ENCODE data around the gene NANOS2.
"Not testable (repeated sequence)": the region's sequence is repeated elsewhere in the genome, so short reads cannot be mapped to it uniquely, and the experiment has no call there.

The NANOS2 gene

DNA sequence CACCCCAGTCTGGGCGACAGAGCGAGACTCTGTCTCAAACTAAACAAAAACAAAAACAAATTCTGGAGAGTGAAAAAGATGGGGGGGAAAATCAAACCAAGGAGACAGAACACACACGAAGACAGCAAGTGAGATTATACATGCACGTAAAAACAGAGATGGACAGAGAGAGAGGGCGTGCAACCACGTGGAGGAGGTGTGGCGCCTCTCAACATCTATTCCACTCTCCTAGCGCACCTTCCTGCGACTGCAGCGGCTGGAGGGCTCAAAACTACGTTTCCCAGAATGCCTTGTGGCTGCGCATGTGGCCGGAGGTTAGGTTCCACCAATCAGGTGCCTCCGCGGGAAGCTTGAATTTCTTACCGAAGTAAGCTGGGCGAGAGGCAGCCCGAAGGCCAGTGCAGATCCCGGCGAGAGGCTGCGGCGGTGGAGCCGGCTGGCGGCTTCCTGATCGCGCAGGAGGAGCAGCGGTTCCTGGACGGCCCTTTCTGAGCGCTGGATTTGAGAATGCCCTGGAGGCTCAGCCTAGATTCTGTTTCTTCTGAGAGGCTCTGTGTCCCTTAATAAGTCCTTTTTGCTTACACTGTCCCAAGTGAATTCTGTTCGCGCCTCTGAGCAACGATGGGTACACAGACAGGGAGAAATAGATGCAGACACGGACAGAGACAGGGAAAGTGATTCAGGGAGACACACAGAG lies 13.1 kb upstream of the NANOS2 start:
- peak; percentile 92 for DNase-seq

DNA sequence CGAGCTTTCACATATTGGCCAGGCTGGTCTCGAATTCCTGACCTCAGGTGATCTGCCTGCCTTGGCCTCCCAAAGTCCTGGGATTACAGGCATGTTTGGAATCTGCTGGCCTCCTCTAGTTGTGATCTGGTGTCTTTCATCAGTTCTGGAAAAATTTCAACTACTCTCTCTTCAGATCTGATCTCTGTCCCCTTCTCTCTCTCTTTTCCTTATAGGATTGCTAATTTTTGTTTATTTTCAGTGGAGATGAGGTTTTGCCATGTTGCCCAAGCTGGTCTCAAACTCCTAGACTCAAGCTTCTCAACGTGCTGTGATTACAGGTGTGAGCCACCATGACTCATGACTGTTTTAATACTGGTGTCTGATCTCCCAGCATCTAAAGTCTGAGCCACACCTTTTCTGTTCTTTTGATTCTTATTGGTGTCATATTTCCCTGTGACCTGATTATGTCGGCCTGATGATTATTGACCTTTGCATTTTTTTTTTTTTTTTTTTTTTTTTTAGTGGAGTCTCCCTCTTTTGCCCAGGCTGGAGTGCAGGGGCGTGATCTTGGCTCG lies 10.4 kb upstream of the NANOS2 start:
- no peak for DNase-seq

DNA sequence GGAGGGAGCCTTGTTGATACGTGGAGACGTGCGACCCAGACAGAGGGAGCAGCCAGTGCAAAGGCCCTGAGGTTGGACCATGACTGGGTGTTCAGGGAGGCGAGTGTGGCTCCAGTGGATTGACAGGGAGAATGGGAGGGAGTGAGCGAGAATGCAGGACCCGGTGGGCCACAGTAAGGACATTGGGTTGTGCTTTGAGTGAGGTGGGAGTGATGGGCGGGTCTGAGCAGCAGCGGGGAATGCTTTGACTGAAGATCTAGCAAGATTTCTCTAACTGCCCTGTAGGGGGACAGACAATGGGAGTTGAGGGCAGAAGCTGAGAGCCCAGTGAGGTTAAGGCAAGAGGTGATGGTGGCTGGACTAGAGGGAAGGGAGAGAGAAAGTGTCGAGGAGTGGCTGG lies 7.7 kb upstream of the NANOS2 start:
- DNase-seq, result no peak

DNA sequence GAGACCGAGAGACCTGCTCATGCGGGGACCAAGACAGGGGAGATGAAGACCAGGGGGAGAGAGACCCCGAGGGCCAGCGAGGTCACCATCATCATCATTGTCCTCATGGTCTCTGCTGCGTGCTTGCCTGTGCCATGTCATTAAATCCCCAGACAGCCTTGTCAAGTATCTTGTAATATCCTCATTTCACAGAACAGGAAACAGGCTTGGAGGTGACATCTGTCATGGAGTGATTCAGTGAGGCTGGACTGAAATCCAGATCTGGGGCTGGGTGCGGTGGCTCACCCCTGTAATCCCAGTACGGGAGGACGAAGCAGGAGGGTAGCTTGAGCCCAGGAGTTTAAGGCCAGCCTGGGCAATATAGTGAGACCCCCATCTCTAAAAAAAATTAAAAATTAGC lies 5.9 kb upstream of the NANOS2 start:
- no peak for DNase-seq

DNA sequence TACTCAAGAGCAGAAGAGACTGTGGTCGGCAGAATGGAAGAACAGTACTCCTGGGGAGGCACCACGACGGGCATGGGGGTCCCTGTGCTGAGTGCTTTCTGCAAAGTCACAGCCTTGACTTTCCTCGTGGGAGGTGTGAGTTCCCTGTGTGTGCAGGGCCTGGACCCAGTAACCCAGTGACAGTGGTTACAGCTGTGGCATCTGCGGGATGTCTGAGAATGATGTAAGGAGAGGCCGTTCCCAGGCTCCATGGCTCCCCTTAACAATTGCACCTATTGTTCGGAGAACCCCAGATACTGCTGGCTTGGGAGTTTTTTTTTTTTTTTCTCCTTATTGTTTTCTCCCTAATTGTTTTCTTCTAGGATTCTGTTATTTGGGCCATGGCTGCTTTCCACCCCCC lies 5.1 kb upstream of the NANOS2 start:
- DNase-seq, result no peak

DNA sequence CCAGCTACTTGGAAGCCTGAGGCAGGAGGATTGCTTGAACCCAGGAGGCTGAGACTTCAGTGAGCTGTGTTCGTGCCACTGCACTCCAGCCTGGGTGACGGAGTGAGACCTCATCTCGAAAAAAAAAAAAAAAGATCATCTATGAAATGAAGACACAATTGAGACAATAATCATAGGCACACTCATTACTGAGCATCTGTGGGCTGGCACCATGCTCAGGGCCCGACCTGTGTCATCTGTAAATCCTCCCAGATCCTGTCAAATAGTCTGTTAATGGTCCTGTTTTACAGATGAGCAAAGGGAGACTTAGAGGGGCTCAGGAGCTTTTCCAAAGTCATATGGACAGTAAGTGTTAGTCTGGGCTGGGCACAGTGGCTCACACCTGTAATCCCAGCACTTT lies 4.1 kb upstream of the NANOS2 start:
- DNase-seq, result no peak

DNA sequence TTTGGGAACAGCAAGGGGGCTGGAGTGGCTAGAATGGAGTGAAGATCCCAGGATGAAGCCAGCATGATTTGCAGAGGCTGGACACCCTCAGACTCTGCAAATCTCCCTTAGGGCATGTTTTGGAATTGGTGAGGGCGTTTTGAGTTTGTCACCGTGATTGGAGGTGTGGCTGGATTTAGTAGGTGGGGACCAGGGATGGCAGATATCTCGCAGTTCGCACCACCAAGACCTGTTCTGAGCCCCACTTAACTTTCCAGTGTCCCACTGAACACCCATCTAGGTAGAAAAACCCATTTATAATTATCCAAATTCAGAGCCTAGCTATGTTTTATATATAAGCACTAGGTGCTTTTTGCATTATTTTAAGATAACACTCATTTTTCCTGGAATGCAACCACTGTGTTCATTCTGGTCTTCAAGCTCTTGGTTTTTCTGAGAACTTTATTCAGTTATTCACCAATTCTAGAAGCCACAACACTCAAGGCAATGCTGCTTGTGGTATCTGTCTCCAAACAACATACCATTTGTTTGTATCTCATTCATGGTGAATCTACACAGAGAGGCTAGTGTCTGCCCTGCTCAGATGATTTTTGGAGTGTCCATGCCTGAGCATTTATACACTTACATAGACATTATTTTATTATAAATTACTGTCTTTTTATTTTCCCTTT lies 3.0 kb upstream of the NANOS2 start:
- no peak for DNase-seq

DNA sequence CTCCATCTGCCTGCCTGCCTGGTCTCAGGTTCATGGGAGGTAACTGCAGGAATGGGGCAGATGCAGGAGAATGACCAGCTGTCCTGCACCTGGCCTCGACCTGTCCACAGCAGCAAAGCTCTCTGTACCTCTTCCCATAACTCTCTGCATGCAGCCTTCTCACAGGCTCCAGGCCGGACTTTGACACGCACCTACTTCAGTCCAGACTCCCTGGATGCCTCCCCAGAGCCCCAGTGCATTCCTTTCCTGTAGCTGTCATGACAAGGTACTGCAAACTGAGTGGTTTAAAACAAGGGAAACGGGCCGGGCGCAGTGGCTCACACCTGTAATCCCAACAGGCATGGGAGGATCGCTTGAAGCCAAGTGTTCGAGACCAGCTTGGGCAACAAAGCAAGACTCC lies 3.3 kb downstream of the NANOS2 start:
- no peak for DNase-seq

DNA sequence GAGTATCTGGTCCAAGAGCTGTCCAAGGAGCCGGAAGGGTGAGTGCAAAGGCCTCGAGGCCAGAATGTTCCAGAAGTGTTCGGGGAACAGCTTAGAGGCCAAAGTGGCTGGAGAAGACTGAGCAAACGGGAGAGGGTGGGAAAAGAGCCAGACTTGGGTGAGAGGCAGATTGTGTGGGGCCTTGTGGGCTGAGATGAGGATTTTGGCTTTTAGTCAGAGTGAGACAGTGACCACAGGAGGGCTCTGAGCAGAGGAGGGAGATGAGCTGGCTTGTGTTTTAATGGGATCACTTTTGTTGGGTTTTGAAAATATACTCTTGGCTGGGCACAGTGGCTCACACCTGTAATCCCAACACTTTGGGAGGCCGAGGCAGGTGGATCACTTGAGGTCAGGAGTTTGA lies 5.6 kb downstream of the NANOS2 start:
- DNase-seq, result no peak

DNA sequence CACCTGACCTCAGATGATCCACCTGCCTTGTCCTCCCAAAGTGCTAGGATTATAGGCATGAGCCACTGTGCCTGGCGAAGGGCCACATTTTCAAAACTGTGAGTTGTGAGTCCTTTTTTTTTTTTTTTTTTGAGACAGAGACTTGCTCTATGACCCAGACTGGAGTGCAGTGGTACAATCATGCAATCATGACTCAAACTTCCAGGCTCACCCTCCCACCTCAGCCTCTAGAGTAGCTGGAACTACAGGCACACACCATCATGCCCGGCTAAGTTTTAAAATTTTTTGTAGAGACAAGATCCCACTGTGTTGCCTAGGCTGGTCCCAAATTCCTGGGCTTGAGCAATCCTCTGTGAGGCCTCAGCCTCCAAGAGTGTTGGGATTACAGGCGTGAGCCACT lies 8.4 kb downstream of the NANOS2 start:
- no peak for DNase-seq

DNA sequence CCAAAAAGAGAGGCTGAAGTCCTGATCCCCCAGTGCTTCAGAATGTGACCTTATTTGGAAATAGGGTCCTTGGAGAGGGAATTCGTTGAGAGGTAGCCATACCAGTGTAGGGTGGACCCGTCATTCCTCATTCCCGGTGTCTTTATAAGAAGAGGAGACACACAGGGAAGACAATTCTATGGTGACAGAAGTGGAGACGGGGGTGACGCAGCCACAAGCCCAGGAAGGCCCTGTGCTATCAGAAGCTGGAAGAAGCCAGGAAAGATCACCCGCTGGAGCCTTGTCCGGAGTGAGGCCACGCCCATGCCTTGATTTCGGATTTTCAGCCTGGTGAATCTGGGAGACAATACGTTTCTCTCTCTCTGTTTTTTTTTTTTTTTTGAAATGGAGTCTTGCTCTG lies 9.6 kb downstream of the NANOS2 start:
- no peak for DNase-seq

DNA sequence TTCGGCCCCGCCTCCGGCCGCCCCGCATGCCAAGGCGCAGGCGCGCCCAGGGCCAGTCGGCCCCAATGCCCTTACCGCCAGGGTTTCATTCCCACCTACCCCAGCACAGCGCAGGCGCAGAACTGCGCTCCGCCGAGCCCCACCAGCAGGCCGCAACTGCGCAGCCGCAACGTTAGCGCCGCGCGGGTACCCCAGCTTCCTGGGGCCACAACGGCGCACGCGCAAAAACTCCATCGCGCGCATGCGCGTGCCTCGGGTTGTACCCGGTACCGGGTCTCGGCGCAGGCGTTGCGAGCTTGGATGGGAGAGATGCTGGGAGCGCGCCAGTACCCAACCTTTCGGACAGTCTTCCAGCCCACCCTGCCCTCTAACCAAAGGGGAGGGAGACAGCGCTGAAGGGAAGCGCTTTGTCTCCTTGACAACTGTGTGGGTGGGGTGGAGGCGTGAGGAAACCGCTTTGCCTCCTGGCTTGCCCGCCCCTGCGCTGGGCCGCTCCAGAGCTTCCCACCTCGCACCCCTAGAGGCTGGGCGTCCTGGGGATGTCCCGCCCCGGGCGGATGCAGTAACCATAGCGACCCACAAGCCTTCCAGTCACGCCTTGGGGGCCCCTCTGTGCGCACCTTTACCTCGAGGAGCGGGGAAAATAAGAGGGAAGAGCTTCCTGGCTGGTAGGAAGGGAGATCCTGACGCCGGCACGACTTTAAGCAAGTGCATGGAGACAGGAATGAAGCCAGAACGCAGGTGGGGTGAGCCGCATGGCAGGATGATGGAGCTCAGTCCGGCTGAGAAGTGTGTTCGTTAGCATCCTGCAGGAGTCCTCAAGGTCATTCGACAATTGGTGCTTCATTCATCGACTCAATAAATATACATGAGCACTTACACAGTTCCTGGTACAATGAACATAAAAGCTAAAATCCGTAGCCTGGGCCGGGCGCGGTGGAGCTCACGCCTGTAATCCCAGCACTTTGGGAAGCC lies 11.6 kb downstream of the NANOS2 start:
- peak; percentile 94 for DNase-seq

DNA sequence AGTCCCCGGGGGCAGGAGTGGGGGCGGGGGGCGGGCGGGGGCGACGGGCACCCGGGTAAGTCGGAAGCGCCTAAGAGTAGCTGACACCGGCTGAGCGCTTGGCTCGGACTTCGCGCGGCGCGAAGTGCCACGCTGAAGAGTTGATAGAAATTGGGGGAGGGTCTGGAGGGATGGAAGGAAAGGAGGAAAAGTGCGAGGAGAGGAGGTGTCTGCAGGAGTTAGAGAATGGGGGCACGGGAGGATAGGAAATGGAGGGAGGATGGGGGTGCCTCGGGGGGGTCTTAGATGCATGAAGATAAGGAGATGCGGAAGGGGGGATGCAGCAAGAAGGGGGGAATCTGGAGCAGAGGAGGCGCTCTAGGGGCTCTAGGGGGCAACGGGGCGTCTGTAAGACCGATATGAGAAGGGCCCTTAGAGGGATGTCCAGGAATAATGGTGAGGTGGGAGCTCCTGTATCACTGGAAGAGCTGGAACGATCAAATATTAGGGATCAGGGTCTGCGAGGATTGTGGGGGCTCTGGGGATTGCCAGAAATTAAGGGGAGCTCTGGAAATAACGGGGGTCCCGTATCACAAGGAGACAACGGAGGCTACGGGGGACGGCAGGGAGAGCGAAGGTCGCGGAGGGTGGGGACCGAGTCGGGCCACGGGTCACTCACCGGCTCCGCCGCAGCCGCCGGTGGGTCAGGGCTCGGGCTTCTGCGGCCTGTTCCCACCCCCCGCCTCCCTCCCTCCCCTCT lies 12.5 kb downstream of the NANOS2 start, which contains the start of gene MYPOP:
Gene MYPOP, minus strand, starts transcription at position 702 of the 739 bp plus-strand sequence. CDS start 840 bp downstream, outside the sequence.
- no peak for DNase-seq

DNA sequence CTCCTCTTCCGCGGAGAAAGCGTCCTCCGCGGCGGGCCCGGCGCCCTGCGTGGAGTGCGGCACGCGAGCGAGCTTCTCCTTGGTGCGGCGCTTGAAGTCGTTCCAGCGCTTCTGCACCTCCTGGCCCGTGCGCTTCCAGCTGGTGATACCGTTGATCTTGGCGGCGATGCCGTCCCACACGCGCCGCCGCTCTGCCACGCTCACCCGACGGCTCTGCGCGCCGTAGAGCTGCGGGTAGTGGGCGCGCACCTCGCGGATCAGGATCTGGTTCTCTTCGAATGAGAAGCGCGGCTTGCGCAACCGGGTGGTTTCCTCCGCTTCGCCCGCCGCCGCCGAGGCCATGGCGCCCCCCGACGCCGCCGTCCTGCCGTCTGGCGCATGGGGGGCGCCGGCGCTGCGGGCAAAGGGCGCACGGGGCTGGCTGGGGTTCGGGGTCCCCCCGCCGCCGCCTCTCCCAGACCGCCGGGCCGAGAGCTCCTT lies 13.1 kb downstream of the NANOS2 start:
- DNase-seq, result no peak

DNA sequence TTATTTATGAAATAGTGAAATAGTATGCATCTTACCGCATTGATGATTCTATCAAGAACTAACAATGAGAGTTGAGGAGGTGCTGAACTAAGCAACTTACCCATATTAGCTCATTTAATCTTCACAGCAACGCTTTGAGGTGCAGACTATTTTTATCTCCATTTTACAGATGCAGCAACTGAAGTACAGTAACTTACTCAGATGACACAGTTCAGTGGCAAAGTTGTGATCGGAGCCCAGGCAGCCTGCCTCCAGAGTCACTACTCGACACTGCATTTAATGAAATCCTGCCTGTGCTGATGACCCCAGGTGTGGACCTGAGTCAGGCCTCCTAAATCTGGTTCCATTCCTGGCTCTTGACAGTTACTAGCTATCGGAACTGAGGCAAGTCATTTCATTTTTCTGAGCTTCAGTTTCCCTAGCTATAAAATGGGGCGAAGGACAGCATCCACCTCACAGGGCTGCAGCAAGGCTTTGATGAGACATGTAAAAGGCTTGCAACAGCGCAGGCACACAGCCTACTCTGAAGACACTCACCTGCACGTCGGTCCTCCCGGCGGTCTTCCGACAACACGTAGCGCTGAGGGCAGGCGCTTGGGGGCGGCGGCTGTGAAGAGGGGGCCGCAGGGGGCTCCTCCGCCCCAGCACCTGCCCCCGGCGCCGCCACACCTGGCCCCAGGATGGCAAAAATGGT lies 13.7 kb downstream of the NANOS2 start:
- DNase-seq, result no peak

DNA sequence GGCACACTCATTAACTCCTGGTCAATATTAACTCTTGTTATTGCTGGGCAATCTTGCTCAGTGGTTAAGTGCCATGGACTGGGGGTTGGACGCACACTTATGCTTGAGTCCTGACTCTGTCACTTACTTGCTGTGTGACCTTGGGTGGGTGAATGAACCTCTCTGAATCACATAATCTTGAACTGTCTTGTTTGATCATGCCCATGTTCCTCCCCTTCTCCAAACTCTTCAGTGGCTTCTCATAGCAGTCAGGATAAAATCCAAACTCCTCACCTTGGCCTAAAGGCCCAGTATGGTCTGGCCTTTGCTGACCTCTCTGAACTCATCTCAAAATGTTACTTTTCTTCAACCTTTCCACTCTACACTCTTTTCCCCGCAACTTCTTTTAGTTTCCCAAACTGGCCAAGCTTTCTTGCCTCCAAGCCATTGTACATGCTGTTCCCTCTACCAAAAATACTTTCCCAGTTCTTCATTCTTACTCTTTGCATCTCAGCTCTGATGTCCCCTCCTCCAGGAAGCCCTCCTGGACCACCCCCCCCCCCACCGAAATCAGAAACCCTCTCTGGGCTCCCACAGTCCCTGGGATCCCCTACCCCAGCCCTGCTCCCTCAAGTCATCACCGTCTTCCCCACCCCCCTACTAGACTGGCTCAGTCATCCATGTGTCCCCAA lies 14.5 kb downstream of the NANOS2 start:
- DNase-seq, result no peak

DNA sequence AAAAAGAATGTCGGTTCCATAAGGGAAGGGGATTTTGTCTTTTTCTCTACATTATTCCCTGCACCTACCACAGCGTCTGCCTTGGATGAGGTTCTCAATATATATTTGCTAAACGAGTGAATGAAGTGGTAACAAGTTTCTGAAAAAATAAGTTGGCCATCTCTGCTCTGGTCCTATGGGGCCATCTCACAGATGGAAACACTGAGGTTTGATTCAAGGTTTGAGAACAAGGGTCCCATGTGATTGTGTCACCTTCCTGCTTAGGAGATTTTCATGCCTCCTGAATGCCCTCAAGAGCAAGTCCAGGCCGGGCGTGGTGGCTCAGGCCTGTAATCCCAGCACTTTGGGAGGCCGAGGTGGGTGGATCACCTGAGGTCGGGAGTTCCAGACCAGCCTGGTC lies 15.3 kb downstream of the NANOS2 start:
- DNase-seq, result no peak

DNA sequence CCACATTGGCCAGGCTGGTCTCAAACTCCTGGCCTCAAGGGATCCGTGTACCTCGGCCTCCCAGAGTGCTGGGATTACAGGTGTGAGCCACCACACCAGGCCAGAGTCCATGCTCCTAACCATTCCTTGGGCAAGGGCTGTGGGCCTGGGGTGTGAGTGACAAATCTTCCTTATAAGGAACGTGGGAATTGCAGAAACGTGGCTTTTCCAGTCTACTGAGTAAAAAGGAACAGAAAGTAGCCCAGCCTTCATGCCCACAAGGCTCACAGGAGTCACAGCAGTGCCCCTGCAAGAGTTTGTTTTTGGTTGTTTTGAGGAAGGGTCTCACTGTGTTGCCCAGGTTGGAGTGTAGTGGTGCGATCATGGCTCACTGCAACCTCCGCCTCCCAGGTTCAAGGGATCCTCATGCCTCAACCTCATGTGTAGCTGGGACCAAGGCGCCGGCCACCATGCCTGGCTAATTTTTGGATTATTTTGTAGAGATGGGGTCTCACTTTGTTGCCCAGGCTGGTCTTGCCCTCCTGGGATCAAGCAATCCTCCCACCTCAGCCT lies 17.2 kb downstream of the NANOS2 start:
- no peak for DNase-seq

DNA sequence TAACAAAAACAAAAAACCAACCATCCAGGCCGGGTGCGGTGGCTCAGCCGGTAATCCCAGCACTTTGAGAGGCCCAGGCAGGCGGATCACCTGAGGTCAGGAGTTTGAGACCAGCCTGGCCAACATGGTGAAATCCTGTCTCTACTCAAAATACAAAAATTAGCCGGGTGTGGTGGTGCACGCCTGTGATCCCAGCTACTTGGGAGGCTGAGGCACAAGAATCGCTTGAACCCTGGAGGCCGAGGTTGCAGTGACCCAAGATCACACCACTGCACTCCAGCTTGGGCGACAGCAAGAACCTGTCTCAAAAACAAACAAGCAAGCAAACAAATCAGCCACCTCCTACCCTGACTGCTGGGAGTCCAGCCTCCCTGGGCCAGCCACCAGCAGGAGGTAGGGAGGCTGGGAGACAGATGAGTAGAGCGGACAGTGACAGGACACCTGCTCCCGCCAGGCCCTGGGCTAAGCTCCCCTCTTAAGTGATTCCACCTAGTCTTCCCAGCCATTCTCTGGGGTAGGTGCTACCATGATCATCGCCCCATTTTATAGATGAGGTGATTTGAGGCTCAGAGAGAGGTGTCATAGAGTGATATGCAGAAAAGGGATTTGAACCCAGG lies 18.5 kb downstream of the NANOS2 start:
- DNase-seq, result not testable (repeated sequence)

DNA sequence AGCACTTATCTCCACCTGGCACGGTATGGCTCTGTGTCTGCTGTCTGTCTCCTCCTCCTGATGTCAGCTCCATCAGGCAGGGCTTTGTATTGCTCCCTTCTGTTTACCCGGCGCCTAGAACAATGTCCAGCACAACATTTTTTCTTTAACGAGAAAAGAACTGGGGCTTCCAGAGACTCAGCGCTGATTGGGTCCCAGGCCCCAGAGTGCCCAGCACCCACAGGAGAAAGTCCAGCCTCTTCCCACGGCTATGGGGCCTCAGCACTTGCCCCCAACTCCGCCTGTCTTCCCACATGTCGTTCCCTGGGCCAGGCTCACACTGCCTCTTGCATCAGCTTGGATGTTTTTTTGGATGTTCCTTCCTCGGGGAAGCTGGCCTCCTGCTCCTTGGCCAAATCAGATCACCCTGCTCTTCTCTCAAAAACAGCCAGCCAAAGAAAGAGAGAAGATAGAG lies 19.0 kb downstream of the NANOS2 start:
- DNase-seq, result no peak

Data from NCI-H1092 (cell line).